Measurements from ENCODE around the gene HAVCR1.

Gene HAVCR1

DNA sequence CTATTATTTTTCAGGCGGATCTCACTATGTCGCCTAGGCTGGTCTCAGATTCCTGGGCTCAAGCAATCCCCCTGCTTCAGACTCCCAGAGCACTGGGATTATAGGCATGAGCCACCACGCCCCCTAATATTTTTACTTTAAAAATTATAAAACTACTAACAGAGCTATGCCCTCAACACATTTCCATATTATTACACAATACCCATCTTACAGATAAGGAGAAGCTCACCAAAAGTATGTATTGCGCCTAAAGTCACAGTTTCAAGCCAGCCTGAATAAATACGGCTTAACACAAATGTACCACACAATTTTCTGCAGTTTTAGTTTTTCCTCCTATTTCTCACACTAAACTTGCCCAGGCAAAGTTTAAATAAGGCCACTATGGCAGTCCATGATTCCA is 9.9 kb upstream of the HAVCR1 start:
- no peak for DNase-seq (ENCODE audit: extremely low spot score)
- ChIA-PET CTCF (no interaction called here), POLR2A (no interaction called here)

DNA sequence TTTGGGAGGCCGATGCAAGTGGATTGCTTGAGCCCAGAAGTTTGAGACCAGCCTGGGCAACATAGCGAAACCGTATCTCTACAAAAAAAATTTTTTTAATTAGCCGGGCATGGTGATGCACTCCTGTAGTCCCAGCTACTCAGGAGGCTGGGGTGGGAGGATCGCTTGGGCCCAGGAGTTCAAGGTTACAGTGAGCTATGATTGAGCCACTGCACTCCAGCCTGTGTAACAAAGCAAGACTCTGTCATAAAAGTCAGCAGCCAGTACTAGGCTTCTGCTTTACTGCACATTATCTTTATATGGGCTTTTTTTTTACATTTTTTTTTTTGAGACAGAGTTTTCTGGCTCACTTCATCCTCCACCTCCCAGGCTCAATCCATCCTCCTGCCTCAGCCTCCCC is 9.4 kb upstream of the HAVCR1 start:
- CTCF ChIA-PET = no interaction called here
- TF ChIP-seq, protein P1, sequence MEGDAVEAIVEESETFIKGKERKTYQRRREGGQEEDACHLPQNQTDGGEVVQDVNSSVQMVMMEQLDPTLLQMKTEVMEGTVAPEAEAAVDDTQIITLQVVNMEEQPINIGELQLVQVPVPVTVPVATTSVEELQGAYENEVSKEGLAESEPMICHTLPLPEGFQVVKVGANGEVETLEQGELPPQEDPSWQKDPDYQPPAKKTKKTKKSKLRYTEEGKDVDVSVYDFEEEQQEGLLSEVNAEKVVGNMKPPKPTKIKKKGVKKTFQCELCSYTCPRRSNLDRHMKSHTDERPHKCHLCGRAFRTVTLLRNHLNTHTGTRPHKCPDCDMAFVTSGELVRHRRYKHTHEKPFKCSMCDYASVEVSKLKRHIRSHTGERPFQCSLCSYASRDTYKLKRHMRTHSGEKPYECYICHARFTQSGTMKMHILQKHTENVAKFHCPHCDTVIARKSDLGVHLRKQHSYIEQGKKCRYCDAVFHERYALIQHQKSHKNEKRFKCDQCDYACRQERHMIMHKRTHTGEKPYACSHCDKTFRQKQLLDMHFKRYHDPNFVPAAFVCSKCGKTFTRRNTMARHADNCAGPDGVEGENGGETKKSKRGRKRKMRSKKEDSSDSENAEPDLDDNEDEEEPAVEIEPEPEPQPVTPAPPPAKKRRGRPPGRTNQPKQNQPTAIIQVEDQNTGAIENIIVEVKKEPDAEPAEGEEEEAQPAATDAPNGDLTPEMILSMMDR (IDR thresholded peaks at IDR 0.05; ENCODE audit: control extremely low read depth, extremely low read depth, low read depth, missing control alignments) = no peak
- DNase-seq (ENCODE audit: extremely low spot score) = no peak
- POLR2A ChIA-PET = no interaction called here

More for the DNA sequence above, 9.9 kb upstream of the HAVCR1 start:
- TF ChIP-seq, protein P1 (IDR thresholded peaks at IDR 0.05; ENCODE audit: control extremely low read depth, extremely low read depth, low read depth, missing control alignments) = no peak

DNA sequence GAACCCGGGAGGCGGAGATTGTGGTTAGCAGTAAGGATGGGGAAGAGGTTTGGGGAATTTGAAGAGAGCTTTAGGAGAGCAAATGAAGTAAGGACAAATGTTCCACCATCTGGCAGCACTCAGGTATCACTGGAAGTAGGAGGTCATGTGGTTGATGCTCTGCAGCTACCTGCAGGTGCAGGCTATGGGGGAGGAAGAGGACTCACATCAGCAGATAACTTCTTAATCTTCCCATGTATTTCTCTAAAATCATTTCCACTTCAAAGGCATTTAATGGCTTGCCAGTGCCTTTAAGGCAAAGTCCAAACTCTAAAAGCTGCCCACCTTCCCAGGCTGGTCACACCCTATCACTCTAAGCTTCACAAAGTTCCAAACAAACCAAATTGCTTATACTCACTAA is 8.1 kb upstream of the HAVCR1 start:
- TF ChIP-seq, protein P1 (IDR thresholded peaks at IDR 0.05; ENCODE audit: control extremely low read depth, extremely low read depth, low read depth, missing control alignments) = no peak
- no peak for DNase-seq (ENCODE audit: extremely low spot score)
- POLR2A ChIA-PET = no interaction called here
- CTCF ChIA-PET = interaction anchor here (0.9 to 1.4 kb wide), 3 partner anchors 14 to 21 kb away, joined by 3 read pairs; no protein-coding TSS in a partner anchor

DNA sequence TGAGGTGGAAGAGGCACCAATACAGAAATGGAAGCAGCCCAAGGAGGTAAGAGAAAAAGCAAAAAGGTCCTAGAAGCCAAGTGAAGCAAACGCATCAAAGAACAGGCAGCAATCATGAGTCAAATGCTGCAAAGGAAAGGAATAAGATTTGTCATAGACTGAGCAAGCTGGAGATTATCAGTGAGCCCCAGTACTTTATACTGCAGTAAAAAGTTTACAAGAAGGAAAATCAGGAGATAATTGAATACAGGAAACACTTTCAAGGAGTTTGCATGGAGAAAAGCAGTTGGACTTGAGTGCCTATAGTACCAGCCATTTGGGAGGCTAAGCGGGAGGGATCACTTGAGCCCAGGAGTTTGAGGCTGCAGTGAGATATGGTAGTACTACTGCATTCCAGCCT is 7.2 kb upstream of the HAVCR1 start:
- ChIA-PET POLR2A (no interaction called here), CTCF (interaction anchor here (1.4 kb wide), 1 partner anchor 17 kb away, joined by 3 read pairs; no protein-coding TSS in a partner anchor)
- TF ChIP-seq, protein P1 (IDR thresholded peaks at IDR 0.05; ENCODE audit: control extremely low read depth, extremely low read depth, low read depth, missing control alignments) = no peak
- no peak for DNase-seq (ENCODE audit: extremely low spot score)

DNA sequence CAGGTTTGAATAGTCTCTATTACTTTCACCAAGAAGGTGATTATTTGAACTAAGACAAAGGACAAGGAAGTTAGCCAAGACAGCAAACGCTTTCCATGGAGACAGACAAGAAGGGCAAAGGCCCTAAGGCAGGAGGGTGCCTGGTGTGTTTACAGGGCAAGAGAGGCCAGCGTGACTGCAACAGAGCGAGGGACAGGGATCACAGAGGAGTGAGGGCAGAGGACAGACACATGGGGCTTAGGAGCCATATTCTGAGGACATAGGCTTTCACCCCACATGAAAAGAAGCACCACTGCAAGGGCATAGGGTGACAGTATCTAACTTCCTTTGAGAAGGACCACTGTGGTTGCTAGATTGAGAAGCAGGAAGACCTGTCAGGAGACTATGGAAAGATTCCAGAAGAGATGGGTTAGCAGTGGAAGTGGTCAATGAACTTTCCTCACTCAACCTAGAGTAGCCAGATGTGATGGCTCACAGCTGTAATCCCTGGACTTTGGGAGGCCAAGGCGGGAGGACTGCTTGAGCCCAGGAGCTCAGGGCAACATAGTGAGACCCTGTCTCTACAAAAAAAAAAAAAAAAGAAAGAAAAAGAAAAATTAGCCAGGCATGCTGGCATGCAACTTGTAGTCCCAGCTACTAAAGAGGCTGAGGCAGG is 5.0 kb upstream of the HAVCR1 start:
- POLR2A ChIA-PET = no interaction called here
- TF ChIP-seq, protein P1 (IDR thresholded peaks at IDR 0.05; ENCODE audit: control extremely low read depth, extremely low read depth, low read depth, missing control alignments) = no peak
- no peak for DNase-seq (ENCODE audit: extremely low spot score)
- CTCF ChIA-PET = no interaction called here

DNA sequence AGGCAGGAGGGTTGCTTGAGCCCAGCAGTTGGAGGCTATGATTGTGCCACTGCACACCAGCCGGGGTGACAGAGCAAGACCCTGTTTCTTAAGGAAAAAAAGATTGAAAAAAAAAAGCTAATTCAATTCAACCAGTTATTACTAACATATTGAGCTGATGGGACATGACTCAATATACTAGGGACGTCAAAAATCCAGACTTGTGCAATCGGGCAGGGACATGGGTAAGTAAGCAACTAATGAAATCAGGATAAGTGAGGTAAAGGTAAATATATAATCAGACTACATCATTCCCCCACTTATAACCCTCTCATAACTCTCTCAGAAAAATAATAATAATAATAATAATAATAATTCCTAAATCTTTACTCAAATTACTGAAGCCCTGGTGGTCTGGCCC is 975 bp upstream of the HAVCR1 start:
- TF ChIP-seq, protein P1 (IDR thresholded peaks at IDR 0.05; ENCODE audit: control extremely low read depth, extremely low read depth, low read depth, missing control alignments) = no peak
- ChIA-PET POLR2A (no interaction called here), CTCF (interaction anchor here (1.3 kb wide), 1 partner anchor 72 kb away, joined by 4 read pairs; no protein-coding TSS in a partner anchor)
- DNase-seq (ENCODE audit: extremely low spot score) = no peak

Data from GM10248 (cell line).